Measurements from ENCODE around the gene COA6. TPM values are rescaled to one million over a fixed set of nuclear protein-coding genes. Genes with fewer than 3 reads are reported as not detected.

Gene COA6
- total and polyA plus RNA-seq, 10 of the 15 experiments (the other 5 are each of a cell fraction or from before 2014, with no cell fraction given): 49.9 to 178 (median 71.5) TPM

GRCh38 chr1:234326497-234327366 lies 46.5 kb upstream of the COA6 start (continued):
- TF ChIP-seq, protein P1, sequence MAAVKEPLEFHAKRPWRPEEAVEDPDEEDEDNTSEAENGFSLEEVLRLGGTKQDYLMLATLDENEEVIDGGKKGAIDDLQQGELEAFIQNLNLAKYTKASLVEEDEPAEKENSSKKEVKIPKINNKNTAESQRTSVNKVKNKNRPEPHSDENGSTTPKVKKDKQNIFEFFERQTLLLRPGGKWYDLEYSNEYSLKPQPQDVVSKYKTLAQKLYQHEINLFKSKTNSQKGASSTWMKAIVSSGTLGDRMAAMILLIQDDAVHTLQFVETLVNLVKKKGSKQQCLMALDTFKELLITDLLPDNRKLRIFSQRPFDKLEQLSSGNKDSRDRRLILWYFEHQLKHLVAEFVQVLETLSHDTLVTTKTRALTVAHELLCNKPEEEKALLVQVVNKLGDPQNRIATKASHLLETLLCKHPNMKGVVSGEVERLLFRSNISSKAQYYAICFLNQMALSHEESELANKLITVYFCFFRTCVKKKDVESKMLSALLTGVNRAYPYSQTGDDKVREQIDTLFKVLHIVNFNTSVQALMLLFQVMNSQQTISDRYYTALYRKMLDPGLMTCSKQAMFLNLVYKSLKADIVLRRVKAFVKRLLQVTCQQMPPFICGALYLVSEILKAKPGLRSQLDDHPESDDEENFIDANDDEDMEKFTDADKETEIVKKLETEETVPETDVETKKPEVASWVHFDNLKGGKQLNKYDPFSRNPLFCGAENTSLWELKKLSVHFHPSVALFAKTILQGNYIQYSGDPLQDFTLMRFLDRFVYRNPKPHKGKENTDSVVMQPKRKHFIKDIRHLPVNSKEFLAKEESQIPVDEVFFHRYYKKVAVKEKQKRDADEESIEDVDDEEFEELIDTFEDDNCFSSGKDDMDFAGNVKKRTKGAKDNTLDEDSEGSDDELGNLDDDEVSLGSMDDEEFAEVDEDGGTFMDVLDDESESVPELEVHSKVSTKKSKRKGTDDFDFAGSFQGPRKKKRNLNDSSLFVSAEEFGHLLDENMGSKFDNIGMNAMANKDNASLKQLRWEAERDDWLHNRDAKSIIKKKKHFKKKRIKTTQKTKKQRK (IDR thresholded peaks at IDR 0.05; ENCODE audit: low read depth, low read length): no peak
- TF ChIP-seq CBX3 (IDR thresholded peaks at IDR 0.05; ENCODE audit: borderline replicate concordance, low read depth) (no peak), SMARCA5 (IDR thresholded peaks at IDR 0.05) (peak; percentile 63; the same call in 1 of the 2 replicates), BHLHE40 (IDR thresholded peaks at IDR 0.05; ENCODE audit: borderline replicate concordance in 1 of 2, low read depth in 2 of 2, low read length in 1 of 2) (no peak), NFIC (IDR thresholded peaks at IDR 0.05; ENCODE audit: low read depth, low read length) (no peak), POLR2AphosphoS2 (IDR thresholded peaks at IDR 0.05; ENCODE audit: low read depth, low read length) (no peak), YY1 (IDR thresholded peaks at IDR 0.05; ENCODE audit: low read depth, low read length) (peak; percentile 66; the same call in 1 of the 2 replicates), CBFB (IDR thresholded peaks at IDR 0.05; ENCODE audit: low read depth) (no peak), YBX1 (IDR thresholded peaks at IDR 0.05) (no peak), BCL11A (IDR thresholded peaks at IDR 0.05; ENCODE audit: low read depth, low read length) (no peak), PAX5 (IDR thresholded peaks at IDR 0.05; ENCODE audit: borderline replicate concordance, low read depth, low read length) (no peak)
- TF ChIP-seq, protein P2, sequence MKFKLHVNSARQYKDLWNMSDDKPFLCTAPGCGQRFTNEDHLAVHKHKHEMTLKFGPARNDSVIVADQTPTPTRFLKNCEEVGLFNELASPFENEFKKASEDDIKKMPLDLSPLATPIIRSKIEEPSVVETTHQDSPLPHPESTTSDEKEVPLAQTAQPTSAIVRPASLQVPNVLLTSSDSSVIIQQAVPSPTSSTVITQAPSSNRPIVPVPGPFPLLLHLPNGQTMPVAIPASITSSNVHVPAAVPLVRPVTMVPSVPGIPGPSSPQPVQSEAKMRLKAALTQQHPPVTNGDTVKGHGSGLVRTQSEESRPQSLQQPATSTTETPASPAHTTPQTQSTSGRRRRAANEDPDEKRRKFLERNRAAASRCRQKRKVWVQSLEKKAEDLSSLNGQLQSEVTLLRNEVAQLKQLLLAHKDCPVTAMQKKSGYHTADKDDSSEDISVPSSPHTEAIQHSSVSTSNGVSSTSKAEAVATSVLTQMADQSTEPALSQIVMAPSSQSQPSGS (IDR thresholded peaks at IDR 0.05; ENCODE audit: low read length): no peak
- TF ChIP-seq, protein P3, sequence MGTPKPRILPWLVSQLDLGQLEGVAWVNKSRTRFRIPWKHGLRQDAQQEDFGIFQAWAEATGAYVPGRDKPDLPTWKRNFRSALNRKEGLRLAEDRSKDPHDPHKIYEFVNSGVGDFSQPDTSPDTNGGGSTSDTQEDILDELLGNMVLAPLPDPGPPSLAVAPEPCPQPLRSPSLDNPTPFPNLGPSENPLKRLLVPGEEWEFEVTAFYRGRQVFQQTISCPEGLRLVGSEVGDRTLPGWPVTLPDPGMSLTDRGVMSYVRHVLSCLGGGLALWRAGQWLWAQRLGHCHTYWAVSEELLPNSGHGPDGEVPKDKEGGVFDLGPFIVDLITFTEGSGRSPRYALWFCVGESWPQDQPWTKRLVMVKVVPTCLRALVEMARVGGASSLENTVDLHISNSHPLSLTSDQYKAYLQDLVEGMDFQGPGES (IDR thresholded peaks at IDR 0.05): no peak

Data from GM12878 (cell line).